ENCODE data around the gene ATG3. TPM values are rescaled to one million over a fixed set of nuclear protein-coding genes. Genes with fewer than 3 reads are reported as not detected.
"Not testable (repeated sequence)": the region's sequence is repeated elsewhere in the genome, so short reads cannot be mapped to it uniquely, and the experiment has no call there.

ATG3 gene
- total RNA-seq, 1 donor from 2014 or later, result 48.6 TPM

GRCh38 chr3:112572701-112573100, 10.9 kb upstream of the ATG3 start:
- no peaks in the 10 kb centered on the region for H3K9me3 ChIP-seq
- intact Hi-C loops (cut with DNase I), result no loop called here
- no peak for TF ChIP-seq CTCF (IDR thresholded peaks at IDR 0.05)
- peaks cover 57% of the 10 kb centered on the region for H3K36me3 ChIP-seq
- no peaks in the 10 kb centered on the region for H3K4me1 ChIP-seq
- no peaks in the 10 kb centered on the region for H3K27me3 ChIP-seq
- H3K27ac ChIP-seq, result no peak overlapping the region
- H3K4me3 ChIP-seq, result no peak overlapping the region
- DNase-seq (no peak), ATAC-seq (peak; percentile 43)

- H3K4me3 ChIP-seq, result no peak overlapping the region
- H3K9me3 ChIP-seq, result no peaks in the 10 kb centered on the region
- intact Hi-C loops (cut with DNase I), result no loop called here
- peaks cover 60% of the 10 kb centered on the region for H3K36me3 ChIP-seq
- no peaks in the 10 kb centered on the region for H3K4me1 ChIP-seq
- no peak for TF ChIP-seq CTCF (IDR thresholded peaks at IDR 0.05)
- ATAC-seq (no peak), DNase-seq (no peak)
- H3K27me3 ChIP-seq, result no peaks in the 10 kb centered on the region
- no peak overlapping the region for H3K27ac ChIP-seq
Measured at GRCh38 chr3:112569265-112569664, 7.5 kb upstream of the ATG3 start.

DNA sequence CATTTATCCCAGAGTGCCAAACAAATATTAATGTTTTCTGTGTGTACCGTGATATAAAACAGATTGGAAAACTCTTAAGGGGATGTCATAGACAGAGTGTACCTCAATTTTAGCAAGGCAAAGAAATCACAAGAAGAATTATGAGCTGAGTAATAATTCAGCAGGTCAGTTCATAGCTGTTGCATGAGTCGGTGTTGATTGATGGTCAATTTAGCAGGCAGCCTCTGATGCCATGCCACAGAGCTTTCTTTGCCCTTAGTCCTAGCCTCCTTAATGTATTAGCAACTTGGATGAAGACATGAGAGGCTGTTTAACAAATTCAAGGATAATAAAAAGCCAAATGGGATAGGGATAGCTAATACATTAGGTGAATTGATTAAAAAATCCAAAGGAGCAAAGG, 6.9 kb upstream of the ATG3 start:
- H3K27ac ChIP-seq, result no peak overlapping the region
- no peak for TF ChIP-seq CTCF (IDR thresholded peaks at IDR 0.05)
- H3K9me3 ChIP-seq, result no peaks in the 10 kb centered on the region
- intact Hi-C loops (cut with DNase I), result no loop called here
- H3K4me1 ChIP-seq, result peaks cover 2% of the 10 kb centered on the region
- ATAC-seq (no peak), DNase-seq (no peak)
- peaks cover 56% of the 10 kb centered on the region for H3K36me3 ChIP-seq
- no peaks in the 10 kb centered on the region for H3K27me3 ChIP-seq
- H3K4me3 ChIP-seq, result no peak overlapping the region

DNA sequence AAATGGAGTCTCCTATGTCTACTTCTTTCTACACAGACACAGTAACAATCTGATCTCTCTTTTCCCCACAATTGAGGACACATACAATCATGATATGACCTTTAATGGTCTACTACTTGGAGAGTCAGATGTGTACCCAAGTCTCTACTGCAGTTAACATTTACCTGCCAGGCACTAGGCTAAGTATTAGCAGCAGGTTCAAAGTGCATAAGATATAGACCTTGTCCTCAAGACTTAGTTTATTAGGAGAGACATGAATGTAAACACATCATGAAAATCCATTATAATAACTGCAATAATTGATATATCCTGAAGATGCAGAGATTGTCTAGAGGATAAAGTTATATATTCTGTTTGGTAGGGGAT, 3.2 kb upstream of the ATG3 start:
- Histone ChIP-seq H3K36me3 (peaks cover 24% of the 10 kb centered on the region), H3K4me3 (no peak overlapping the region), H3K27me3 (no peaks in the 10 kb centered on the region), H3K27ac (no peak overlapping the region), H3K9me3 (no peaks in the 10 kb centered on the region), H3K4me1 (peaks cover 17% of the 10 kb centered on the region)
- no peak for TF ChIP-seq CTCF (IDR thresholded peaks at IDR 0.05)
- DNase-seq, result no peak
- no peak for ATAC-seq
- intact Hi-C loops (cut with DNase I), result no loop called here

GRCh38 chr3:112564247-112564939, 2.6 kb upstream of the ATG3 start:
- ATAC-seq; H3K9me3 ChIP-seq; intact Hi-C loops (cut with DNase I); H3K27me3 ChIP-seq; H3K27ac ChIP-seq; H3K4me3 ChIP-seq: not testable (repeated sequence)
- Histone ChIP-seq H3K36me3 (peaks cover 18% of the 10 kb centered on the region), H3K4me1 (peaks cover 23% of the 10 kb centered on the region)
- DNase-seq, result peak; percentile 71

- Histone ChIP-seq H3K4me3 (peak overlapping the region; percentile 91), H3K36me3 (peaks cover 21% of the 10 kb centered on the region), H3K27ac (peak overlapping the region; percentile 98), H3K27me3 (no peaks in the 10 kb centered on the region), H3K9me3 (no peaks in the 10 kb centered on the region), H3K4me1 (peaks cover 35% of the 10 kb centered on the region)
- ATAC-seq (peak; percentile 83), DNase-seq (no peak)
- no peak for TF ChIP-seq CTCF (IDR thresholded peaks at IDR 0.05)
- intact Hi-C loops (cut with DNase I), result no loop called here
Measured at GRCh38 chr3:112561484-112561733, 353 bp downstream of the ATG3 start.
